Glutamatergic neuron (in vitro differentiated cells): Measurements from ENCODE around the gene C16orf87. TPM values are rescaled to one million over a fixed set of nuclear protein-coding genes. Genes with fewer than 3 reads are reported as not detected.

Source experiments
- DNase-seq: peaks from one replicate; pipeline ENCODE4 v3.0.0; 2022
- H3K27ac Mint-ChIP-seq: one replicate; pipeline ENCODE4 v1.8.0; 2020; ENCODE audit warnings: mild to moderate bottlenecking, mixed read lengths, inconsistent platforms; ENCODE audit not compliant: unreplicated experiment
- H3K27me3 Mint-ChIP-seq: one replicate; pipeline ENCODE4 v1.8.0; 2020; ENCODE audit warnings: mild to moderate bottlenecking, moderate library complexity, mixed read lengths, inconsistent platforms; ENCODE audit not compliant: unreplicated experiment
- H3K36me3 Mint-ChIP-seq: one replicate; pipeline ENCODE4 v1.8.0; 2020; ENCODE audit warnings: mild to moderate bottlenecking, mixed read lengths, inconsistent platforms; ENCODE audit not compliant: unreplicated experiment
- H3K4me1 Mint-ChIP-seq: one replicate; pipeline ENCODE4 v1.8.0; 2020; ENCODE audit warnings: mild to moderate bottlenecking, low read depth, mixed read lengths, inconsistent platforms; ENCODE audit not compliant: unreplicated experiment
- H3K4me3 Mint-ChIP-seq: one replicate; pipeline ENCODE4 v1.8.0; 2020; ENCODE audit warnings: mild to moderate bottlenecking, mixed read lengths, inconsistent platforms; ENCODE audit not compliant: unreplicated experiment
- H3K9me3 Mint-ChIP-seq: one replicate; pipeline ENCODE4 v1.8.0; 2020; ENCODE audit warnings: mild to moderate bottlenecking, moderate library complexity, mixed read lengths, inconsistent platforms; ENCODE audit not compliant: unreplicated experiment
- CTCF ChIP-seq: fragments of 200-600 bp; sonication (generic); IDR thresholded peaks from one replicate; pipeline ENCODE4 v1.5.0; 2021; ENCODE audit not compliant: partially characterized antibody, unreplicated experiment
- total RNA-seq: library from RNA; stranded (reverse); fragmentation: NEBNext Ultra II Directional; extraction: Animal tissue kit (Norgen Biotek cat#: 25700); gene quantifications from one replicate; pipeline ENCODE4 v1.2.1, GENCODE V29; 2021; ENCODE audit not compliant: unreplicated experiment

The C16orf87 gene
- total RNA-seq, 1 donor from 2014 or later: 15.8 TPM

- H3K36me3 Mint-ChIP-seq: no peaks in the 10 kb centered on the region
- H3K4me3 Mint-ChIP-seq: no peak overlapping the region
- TF ChIP-seq CTCF: no peak
- DNase-seq: no peak
- H3K9me3 Mint-ChIP-seq: peaks cover 3% of the 10 kb centered on the region
- H3K4me1 Mint-ChIP-seq: peaks cover 5% of the 10 kb centered on the region
- H3K27me3 Mint-ChIP-seq: peaks cover 5% of the 10 kb centered on the region
- H3K27ac Mint-ChIP-seq: no peak overlapping the region
These were observed 78.0 kb downstream of the C16orf87 start for GRCh38 chr16:46753015-46753414.

GRCh38 chr16:46751381-46751780, 79.6 kb downstream of the C16orf87 start:
- peaks cover 3% of the 10 kb centered on the region for H3K4me1 Mint-ChIP-seq
- no peaks in the 10 kb centered on the region for H3K36me3 Mint-ChIP-seq
- no peak overlapping the region for H3K4me3 Mint-ChIP-seq
- no peak for TF ChIP-seq CTCF
- H3K9me3 Mint-ChIP-seq: peaks cover 3% of the 10 kb centered on the region
- DNase-seq: no peak
- H3K27ac Mint-ChIP-seq: no peak overlapping the region
- H3K27me3 Mint-ChIP-seq: peaks cover 6% of the 10 kb centered on the region

GRCh38 chr16:46748775-46749705, 81.9 kb downstream of the C16orf87 start:
- Mint-ChIP-seq H3K4me3 (no peak overlapping the region), H3K4me1 (peaks cover 3% of the 10 kb centered on the region), H3K36me3 (no peaks in the 10 kb centered on the region), H3K27me3 (peaks cover 4% of the 10 kb centered on the region), H3K9me3 (no peaks in the 10 kb centered on the region), H3K27ac (no peak overlapping the region)
- DNase-seq: no peak
- no peak for TF ChIP-seq CTCF

- H3K36me3 Mint-ChIP-seq: no peaks in the 10 kb centered on the region
- no peak for DNase-seq
- TF ChIP-seq CTCF: no peak
- no peaks in the 10 kb centered on the region for H3K9me3 Mint-ChIP-seq
- peaks cover 4% of the 10 kb centered on the region for H3K27me3 Mint-ChIP-seq
- no peak within 1 kb of the TSS for H3K4me3 Mint-ChIP-seq
- peaks cover 3% of the 10 kb centered on the region for H3K4me1 Mint-ChIP-seq
- no peak within 1 kb of the TSS for H3K27ac Mint-ChIP-seq
These were observed 83.0 kb downstream of the C16orf87 start, which contains the start of gene MYLK3 for GRCh38 chr16:46747777-46748651. Gene MYLK3 (minus strand): TSS chr16:46748344. CDS start chr16:46748193, 151 bp downstream.
